NOMO-1 treated with dmso at 0.1 percent for 144 hours (cell line): ENCODE data around the gene FICD.
A peak's percentile ranks its signal among the peaks of the same experiment; 100 is the strongest.

Experiments used
- DNase-seq: peaks from one replicate; lab custom pipeline; 2025; ENCODE audit not compliant: unreplicated experiment; lab: John Stamatoyannopoulos, UW

The FICD gene

GRCh38 chr12:108498136-108498535, 16.9 kb upstream of the FICD start:
- DNase-seq = no peak

GRCh38 chr12:108502922-108503321, 12.2 kb upstream of the FICD start:
- DNase-seq = no peak

- DNase-seq = no peak
Observed at GRCh38 chr12:108505129-108505528, 9.9 kb upstream of the FICD start.

- DNase-seq = no peak
Observed at GRCh38 chr12:108507971-108508642, 7.0 kb upstream of the FICD start.

GRCh38 chr12:108509806-108510205, 5.3 kb upstream of the FICD start:
- no peak for DNase-seq

GRCh38 chr12:108510836-108511235, 4.2 kb upstream of the FICD start:
- DNase-seq = no peak

- peak; percentile 49 for DNase-seq
Observed at GRCh38 chr12:108511633-108512540, 3.2 kb upstream of the FICD start.

- no peak for DNase-seq
Observed at GRCh38 chr12:108514468-108514972, 557 bp upstream of the FICD start.

- no peak for DNase-seq
Observed at GRCh38 chr12:108515916-108516315, 839 bp downstream of the FICD start.

GRCh38 chr12:108516511-108517275, 1.6 kb downstream of the FICD start:
- no peak for DNase-seq

- no peak for DNase-seq
Observed at GRCh38 chr12:108517288-108518100, 2.4 kb downstream of the FICD start.

GRCh38 chr12:108518101-108518715, 3.1 kb downstream of the FICD start:
- DNase-seq = no peak

GRCh38 chr12:108518716-108519496, 3.8 kb downstream of the FICD start:
- DNase-seq = no peak

GRCh38 chr12:108519558-108519957, 4.5 kb downstream of the FICD start:
- DNase-seq = no peak

GRCh38 chr12:108523365-108523764, 8.3 kb downstream of the FICD start:
- DNase-seq = no peak

GRCh38 chr12:108525681-108526080, 10.6 kb downstream of the FICD start:
- no peak for DNase-seq

GRCh38 chr12:108526482-108527165, 11.5 kb downstream of the FICD start:
- no peak for DNase-seq

- no peak for DNase-seq
Observed at GRCh38 chr12:108527166-108527496, 12.1 kb downstream of the FICD start.

- no peak for DNase-seq
Observed at GRCh38 chr12:108530161-108530560, 15.1 kb downstream of the FICD start.
